HG03064 (cell line): ENCODE measurements around the gene CALR.
"Not testable (repeated sequence)": the region's sequence is repeated elsewhere in the genome, so short reads cannot be mapped to it uniquely, and the experiment has no call there.

ENCODE experiments used
- ATAC-seq: cut with Tn5 transposase; IDR thresholded peaks from one replicate; pipeline ENCODE4 v1.9.1; 2021; ENCODE audit warnings: low read depth; ENCODE audit not compliant: unreplicated experiment

The CALR gene

GRCh38 chr19:12937927-12938778, at the start of gene CALR:
Gene CALR, plus strand, starts transcription at chr19:12938609. Its CDS starts 71 bp downstream, at chr19:12938680.
- ATAC-seq: peak; percentile 74

- ATAC-seq: not testable (repeated sequence)
Measured at GRCh38 chr19:12890299-12890786, 48.1 kb upstream of the CALR start.

GRCh38 chr19:12890787-12891552, 47.4 kb upstream of the CALR start, which contains the start of gene GCDH:
Gene GCDH, plus strand, starts transcription at chr19:12891160. Its CDS starts 145 bp downstream, at chr19:12891305.
- peak; percentile 76 for ATAC-seq

GRCh38 chr19:12891553-12892021, 46.8 kb upstream of the CALR start:
- ATAC-seq: no peak

- ATAC-seq: no peak
Measured at GRCh38 chr19:12893582-12893981, 44.8 kb upstream of the CALR start.

GRCh38 chr19:12896460-12896859, 41.9 kb upstream of the CALR start:
- ATAC-seq: no peak

- ATAC-seq: no peak
Measured at GRCh38 chr19:12899891-12900518, 38.4 kb upstream of the CALR start.

- ATAC-seq: no peak
Measured at GRCh38 chr19:12907166-12907565, 31.2 kb upstream of the CALR start.

GRCh38 chr19:12912571-12912970, 25.8 kb upstream of the CALR start:
- ATAC-seq: no peak

GRCh38 chr19:12913011-12913561, 25.3 kb upstream of the CALR start:
- ATAC-seq: no peak

GRCh38 chr19:12913851-12914690, 24.3 kb upstream of the CALR start:
- no peak for ATAC-seq

GRCh38 chr19:12915860-12916259, 22.5 kb upstream of the CALR start:
- ATAC-seq: not testable (repeated sequence)

- ATAC-seq: no peak
Measured at GRCh38 chr19:12918253-12918652, 20.2 kb upstream of the CALR start.

GRCh38 chr19:12921047-12921446, 17.4 kb upstream of the CALR start:
- no peak for ATAC-seq

- no peak for ATAC-seq
Measured at GRCh38 chr19:12922959-12923358, 15.4 kb upstream of the CALR start.

GRCh38 chr19:12924621-12925310, 13.6 kb upstream of the CALR start:
- no peak for ATAC-seq

- ATAC-seq: no peak
Measured at GRCh38 chr19:12930002-12930645, 8.3 kb upstream of the CALR start.
